ENCODE results near the gene SYVN1. TPM values are rescaled to one million over a fixed set of nuclear protein-coding genes. Genes with fewer than 3 reads are reported as not detected.

The SYVN1 gene
- total RNA-seq, 1 donor from 2014 or later = 232 TPM

DNA sequence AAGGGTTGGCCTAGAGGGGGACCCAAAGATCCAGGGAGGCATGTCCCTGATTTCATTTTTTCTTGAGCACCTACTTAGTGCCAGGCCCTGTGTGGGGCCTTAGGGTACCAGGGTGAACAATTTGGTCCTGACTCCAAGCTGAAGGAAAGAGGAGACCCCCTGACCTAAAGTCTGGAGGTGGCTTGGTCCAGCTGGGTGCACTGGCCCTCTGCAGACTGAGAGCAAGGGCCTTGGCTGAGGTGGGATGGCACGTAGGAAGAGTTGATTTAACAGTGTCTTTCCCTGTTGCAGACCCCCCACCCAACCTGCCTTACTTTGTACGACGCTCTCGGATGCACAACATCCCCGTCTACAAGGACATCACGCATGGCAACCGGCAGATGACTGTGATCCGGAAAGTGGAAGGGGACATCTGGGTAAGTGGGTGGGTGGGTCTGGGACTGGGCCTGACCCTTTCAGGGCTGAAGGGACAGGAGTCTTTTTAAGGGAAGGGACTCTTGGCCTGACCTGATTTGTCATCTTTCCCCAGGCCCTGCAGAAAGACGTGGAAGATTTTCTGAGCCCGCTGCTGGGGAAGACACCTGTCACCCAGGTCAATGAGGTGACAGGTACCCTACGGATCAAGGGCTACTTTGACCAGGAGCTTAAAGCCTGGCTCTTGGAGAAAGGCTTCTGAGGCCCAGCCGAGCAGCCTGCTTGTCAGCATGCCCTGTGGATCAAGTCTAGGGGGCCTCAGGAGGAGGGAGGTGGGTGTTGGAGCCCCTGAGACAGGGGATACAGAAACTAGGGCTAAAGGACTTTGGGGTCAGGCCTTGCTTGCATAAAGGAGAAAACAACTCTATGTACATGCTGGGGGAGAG, 8.9 kb downstream of the SYVN1 start:
- ChIA-PET CTCF (interaction anchor here (0.6 to 1.4 kb wide), 3 partner anchors 10 to 56 kb away, joined by 3 to 6 read pairs (median 3); partner anchors contain the start of gene CAPN1), POLR2A (interaction anchor here (1.6 to 13.5 kb wide), 2 partner anchors 8 to 10 kb away, joined by 5 to 546 read pairs; partner anchors contain the start of genes FAU, MRPL49, TM7SF2 and ZNHIT2)
- H3K9me3 Mint-ChIP-seq = no peaks in the 10 kb centered on the region
- no peak overlapping the region for H3K4me3 Mint-ChIP-seq
- H3K4me1 Mint-ChIP-seq = peaks cover 47% of the 10 kb centered on the region
- TF ChIP-seq, protein P1, sequence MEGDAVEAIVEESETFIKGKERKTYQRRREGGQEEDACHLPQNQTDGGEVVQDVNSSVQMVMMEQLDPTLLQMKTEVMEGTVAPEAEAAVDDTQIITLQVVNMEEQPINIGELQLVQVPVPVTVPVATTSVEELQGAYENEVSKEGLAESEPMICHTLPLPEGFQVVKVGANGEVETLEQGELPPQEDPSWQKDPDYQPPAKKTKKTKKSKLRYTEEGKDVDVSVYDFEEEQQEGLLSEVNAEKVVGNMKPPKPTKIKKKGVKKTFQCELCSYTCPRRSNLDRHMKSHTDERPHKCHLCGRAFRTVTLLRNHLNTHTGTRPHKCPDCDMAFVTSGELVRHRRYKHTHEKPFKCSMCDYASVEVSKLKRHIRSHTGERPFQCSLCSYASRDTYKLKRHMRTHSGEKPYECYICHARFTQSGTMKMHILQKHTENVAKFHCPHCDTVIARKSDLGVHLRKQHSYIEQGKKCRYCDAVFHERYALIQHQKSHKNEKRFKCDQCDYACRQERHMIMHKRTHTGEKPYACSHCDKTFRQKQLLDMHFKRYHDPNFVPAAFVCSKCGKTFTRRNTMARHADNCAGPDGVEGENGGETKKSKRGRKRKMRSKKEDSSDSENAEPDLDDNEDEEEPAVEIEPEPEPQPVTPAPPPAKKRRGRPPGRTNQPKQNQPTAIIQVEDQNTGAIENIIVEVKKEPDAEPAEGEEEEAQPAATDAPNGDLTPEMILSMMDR (IDR thresholded peaks at IDR 0.05) = no peak
- H3K27me3 Mint-ChIP-seq = no peaks in the 10 kb centered on the region
- H3K27ac Mint-ChIP-seq = no peak overlapping the region
- H3K36me3 Mint-ChIP-seq (ENCODE audit: low read depth) = peaks cover 85% of the 10 kb centered on the region
- DNase-seq (no peak), ATAC-seq (ENCODE audit: low read depth) (no peak)
- intact Hi-C loops (cut with micrococcal nuclease) = no loop called here

DNA sequence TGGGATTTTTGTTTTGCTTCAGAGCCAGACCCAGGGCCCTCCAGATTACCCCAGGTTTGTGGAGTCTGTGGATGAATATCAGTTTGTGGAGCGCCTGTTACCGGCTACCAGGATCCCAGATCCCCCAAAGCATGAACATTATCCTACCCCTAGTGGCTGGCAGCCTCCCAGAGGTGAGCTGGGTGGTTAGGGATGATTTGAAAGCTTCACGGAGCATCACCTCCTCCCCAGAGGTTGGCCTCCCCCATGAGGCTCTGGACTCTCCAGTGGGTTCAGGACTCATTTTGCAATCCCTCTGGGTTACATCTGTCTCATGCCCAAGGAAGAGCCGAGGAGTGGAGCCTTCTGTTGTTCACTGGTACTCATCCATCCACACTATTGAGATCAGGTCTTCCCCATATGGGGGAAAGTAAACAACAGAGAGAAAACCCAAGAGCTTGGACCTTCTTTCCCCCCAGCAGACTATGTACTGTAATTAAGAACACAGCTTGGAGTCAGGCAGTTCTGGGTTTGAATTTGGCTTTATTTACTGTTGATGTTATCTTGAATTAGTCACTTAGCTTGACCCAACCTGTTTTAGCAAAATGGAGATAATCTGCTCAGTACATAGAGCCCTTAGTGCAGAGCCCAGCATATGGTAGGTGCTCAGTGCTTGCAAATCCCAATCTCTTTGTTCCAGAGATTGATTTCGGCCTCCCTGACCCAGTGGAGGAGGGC, 9.7 kb downstream of the SYVN1 start:
- H3K27me3 Mint-ChIP-seq = no peaks in the 10 kb centered on the region
- peaks cover 47% of the 10 kb centered on the region for H3K4me1 Mint-ChIP-seq
- H3K36me3 Mint-ChIP-seq (ENCODE audit: low read depth) = peaks cover 85% of the 10 kb centered on the region
- ChIA-PET POLR2A (interaction anchor here (1.0 to 15.3 kb wide), 3 partner anchors 7 to 13 kb away, joined by 3 to 546 read pairs (median 546); partner anchors contain the start of genes FAU, MRPL49, SYVN1 and TM7SF2), CTCF (interaction anchor here (0.6 to 0.7 kb wide), 2 partner anchors 10 to 54 kb away, joined by 3 read pairs; no protein-coding TSS in a partner anchor)
- TF ChIP-seq, protein P1 (IDR thresholded peaks at IDR 0.05) = no peak
- intact Hi-C loops (cut with micrococcal nuclease) = no loop called here
- H3K4me3 Mint-ChIP-seq = peak overlapping the region; percentile 7
- no peak for DNase-seq
- no peaks in the 10 kb centered on the region for H3K9me3 Mint-ChIP-seq
- ATAC-seq (ENCODE audit: low read depth) = no peak
- no peak overlapping the region for H3K27ac Mint-ChIP-seq

DNA sequence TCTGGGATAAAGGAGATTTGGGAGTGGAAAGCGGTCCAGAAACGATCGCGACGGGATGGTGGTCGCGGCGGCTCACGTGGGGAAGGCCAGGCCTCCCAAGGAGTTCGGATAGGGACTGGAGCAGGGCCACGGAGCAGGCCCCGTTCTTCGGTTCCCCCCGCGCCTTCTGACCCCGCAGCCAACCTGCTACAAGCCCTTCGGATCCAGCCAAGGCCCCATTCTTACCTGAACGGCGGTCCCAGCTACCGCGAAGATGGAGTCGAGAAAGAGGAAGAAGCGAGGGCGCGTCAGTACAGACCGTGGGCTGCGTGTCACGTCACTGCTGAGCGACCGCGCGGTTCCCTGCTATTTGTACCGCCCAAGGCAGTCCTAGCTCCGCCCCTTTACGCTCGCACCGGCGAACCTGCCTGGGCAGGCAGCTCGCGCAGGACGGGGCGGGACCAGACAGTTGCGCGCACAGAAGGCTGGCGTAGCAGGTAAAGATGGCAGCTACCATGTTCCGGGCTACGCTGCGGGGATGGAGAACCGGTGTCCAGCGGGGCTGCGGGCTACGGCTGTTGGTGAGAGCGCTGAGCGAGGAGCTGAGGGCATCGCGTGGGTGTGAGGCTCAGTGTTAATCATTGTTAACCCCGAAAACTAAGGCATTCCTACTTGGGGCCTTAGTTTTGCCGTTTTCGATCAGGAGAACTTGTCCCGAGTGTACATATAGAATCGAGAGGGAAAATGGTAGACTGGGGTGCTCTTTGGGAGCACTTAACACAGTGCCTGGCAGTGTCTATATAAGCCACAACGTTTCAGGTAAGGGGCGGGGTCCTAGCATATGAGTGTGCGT, 12.2 kb downstream of the SYVN1 start, which contains the start of the genes FAU and MRPL49:
Gene FAU, minus strand, starts transcription at position 270 of the 832 bp plus-strand sequence. CDS start 321 bp downstream, outside the sequence.
Gene MRPL49, plus strand, starts transcription at position 457 of the 832 bp plus-strand sequence. Its CDS starts 26 bp downstream, at position 483.
- intact Hi-C loops (cut with micrococcal nuclease) = loop anchor here (1.0 kb wide), 4 partner anchors 10 to 198 kb away; partner anchors contain the start of genes CDCA5, PPP2R5B and ZFPL1
- peaks cover 60% of the 10 kb centered on the region for H3K4me1 Mint-ChIP-seq
- ChIA-PET CTCF (interaction anchor here (0.6 to 3.1 kb wide), 11 partner anchors 9 to 433 kb away, joined by 3 to 27 read pairs (median 3); partner anchors contain the start of genes CAPN1, CDC42EP2, SYVN1 and TM7SF2), POLR2A (interaction anchor here (0.5 to 15.3 kb wide), 34 partner anchors 9 to 539 kb away, joined by 3 to 546 read pairs (median 4); partner anchors contain the start of genes CAPN1, DPF2, MALAT1 and POLA2)
- TF ChIP-seq, protein P1 (IDR thresholded peaks at IDR 0.05) = no peak
- peaks cover 81% of the 10 kb centered on the region for H3K36me3 Mint-ChIP-seq (ENCODE audit: low read depth)
- no peaks in the 10 kb centered on the region for H3K27me3 Mint-ChIP-seq
- DNase-seq (peak; percentile 96), ATAC-seq (ENCODE audit: low read depth) (peak; percentile 81)
- no peaks in the 10 kb centered on the region for H3K9me3 Mint-ChIP-seq
- peak within 1 kb of the TSS; percentile 99 for H3K27ac Mint-ChIP-seq
- peak within 1 kb of the TSS; percentile 99 for H3K4me3 Mint-ChIP-seq

DNA sequence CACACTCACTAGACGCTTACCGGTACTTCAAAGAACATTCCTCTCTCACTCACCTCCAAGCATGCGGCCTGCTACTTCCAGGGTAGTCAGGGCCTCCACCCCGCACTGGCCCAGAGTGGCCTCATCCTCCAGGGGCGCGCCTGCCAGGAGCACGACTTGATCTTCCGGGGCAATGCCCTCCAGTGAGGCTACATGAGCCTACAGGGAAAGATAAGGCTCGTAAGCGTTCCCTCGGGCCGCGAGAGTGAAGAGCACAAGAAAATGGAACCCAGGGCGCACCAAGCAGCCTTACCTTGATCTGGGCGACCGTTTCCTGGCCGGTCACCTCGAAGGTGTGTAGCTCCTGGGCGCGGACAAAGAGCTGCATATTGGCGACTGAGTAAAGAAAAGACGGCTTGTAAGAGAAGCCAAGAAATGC, 12.9 kb downstream of the SYVN1 start:
- Mint-ChIP-seq H3K4me1 (peaks cover 63% of the 10 kb centered on the region), H3K36me3 (ENCODE audit: low read depth) (peaks cover 77% of the 10 kb centered on the region), H3K4me3 (peak overlapping the region; percentile 99), H3K27ac (peak overlapping the region; percentile 99), H3K9me3 (no peaks in the 10 kb centered on the region), H3K27me3 (no peaks in the 10 kb centered on the region)
- TF ChIP-seq, protein P1 (IDR thresholded peaks at IDR 0.05) = no peak
- intact Hi-C loops (cut with micrococcal nuclease) = no loop called here
- ATAC-seq (ENCODE audit: low read depth) (no peak), DNase-seq (no peak)
- CTCF ChIA-PET = interaction anchor here (0.6 to 3.1 kb wide), 10 partner anchors 10 to 433 kb away, joined by 3 to 27 read pairs (median 4); partner anchors contain the start of genes CAPN1, CDC42EP2, SYVN1 and TM7SF2
- POLR2A ChIA-PET = interaction anchor here (0.5 to 15.3 kb wide), 24 partner anchors 10 to 540 kb away, joined by 3 to 546 read pairs (median 4); partner anchors contain the start of genes CAPN1, DPF2, MALAT1 and POLA2
